Subcutaneous adipose tissue (tissue), 4 donors: ENCODE measurements around the gene SLIT1. TPM values are rescaled to one million over a fixed set of nuclear protein-coding genes. Genes with fewer than 3 reads are reported as not detected.

ENCODE experiments used
- CTCF ChIP-seq: fragments of 450-650 bp; IDR thresholded peaks from one replicate; pipeline ENCODE4 v1.5.1; 2016; ENCODE audit warnings: low read depth, mild to moderate bottlenecking, control low read depth, antibody characterized with exemption, moderate library complexity
- total RNA-seq, 4 donors: library from RNA; depleted of rRNA; stranded (reverse); fragments of >200 nt; gene quantifications; one replicate each; pipeline ENCODE4 v1.1.0, GENCODE V29; 2016

SLIT1 gene
- total RNA-seq, 4 donors from 2014 or later = 0.19 to 0.44 (median 0.33) TPM; not detected in 1

- no peak for TF ChIP-seq CTCF
Observed at GRCh38 chr10:97030894-97031293, 154.9 kb downstream of the SLIT1 start.

- no peak for TF ChIP-seq CTCF
Observed at GRCh38 chr10:97029271-97029670, 156.5 kb downstream of the SLIT1 start.

GRCh38 chr10:97028832-97029178 lies 157.0 kb downstream of the SLIT1 start:
- TF ChIP-seq CTCF = no peak

- TF ChIP-seq CTCF = no peak
Observed at GRCh38 chr10:97028126-97028831, 157.5 kb downstream of the SLIT1 start.

GRCh38 chr10:97025613-97026242 lies 160.0 kb downstream of the SLIT1 start:
- TF ChIP-seq CTCF = no peak

GRCh38 chr10:97024168-97025073 lies 161.3 kb downstream of the SLIT1 start:
- no peak for TF ChIP-seq CTCF
